IPS DF 4.7 (cell line): ENCODE data around the gene HOMER1.

Experiments used
- DNase-seq: peaks from one replicate; pipeline ENCODE4 v3.0.0-alpha.2; 2013; ENCODE audit warnings: low spot score; ENCODE audit errors: extremely low read depth

The HOMER1 gene

GRCh38 chr5:79490323-79490936, 23.5 kb downstream of the HOMER1 start:
- no peak for DNase-seq

DNA sequence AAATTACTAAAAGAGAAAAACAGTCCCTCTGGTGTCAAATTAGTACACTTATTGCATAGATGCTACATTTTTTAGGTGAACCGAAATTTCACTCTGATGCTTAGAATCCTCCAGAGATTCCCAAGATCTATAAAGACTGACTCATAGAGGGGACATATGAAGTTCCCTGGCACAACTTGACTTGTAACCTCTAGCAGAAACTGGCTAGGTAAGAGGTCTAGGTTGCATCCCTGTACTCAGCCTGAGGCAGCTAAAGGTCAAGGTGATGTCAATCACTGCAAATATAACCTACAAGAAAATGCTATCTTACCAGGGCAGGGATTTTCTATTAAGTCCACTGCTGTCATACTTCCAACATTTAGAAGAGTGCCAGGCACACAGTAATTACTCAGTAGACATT, 24.2 kb downstream of the HOMER1 start:
- DNase-seq = no peak

GRCh38 chr5:79488775-79489174, 25.2 kb downstream of the HOMER1 start:
- no peak for DNase-seq

DNA sequence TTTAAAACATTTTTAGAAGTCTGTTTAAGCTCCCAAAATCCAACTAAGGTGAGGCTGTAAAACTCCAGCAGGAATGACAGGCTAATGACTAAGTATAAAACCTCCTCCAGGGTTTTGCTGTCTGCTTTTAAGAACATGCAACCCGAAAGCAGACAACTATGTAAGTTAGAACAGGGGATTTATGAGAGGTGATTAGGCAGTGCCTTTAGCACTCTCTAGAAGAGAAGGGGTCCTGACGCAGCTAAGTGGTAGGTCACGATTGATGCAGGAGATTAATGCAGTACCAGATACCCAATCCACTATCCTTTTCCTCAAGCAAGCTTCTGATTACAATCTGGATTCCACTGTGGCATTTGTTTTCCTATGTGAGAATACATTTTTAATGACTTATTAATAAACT, 25.9 kb downstream of the HOMER1 start:
- DNase-seq = no peak

- DNase-seq = no peak
Observed at GRCh38 chr5:79487251-79487650, 26.7 kb downstream of the HOMER1 start.

GRCh38 chr5:79486116-79486515, 27.8 kb downstream of the HOMER1 start:
- DNase-seq = no peak

DNA sequence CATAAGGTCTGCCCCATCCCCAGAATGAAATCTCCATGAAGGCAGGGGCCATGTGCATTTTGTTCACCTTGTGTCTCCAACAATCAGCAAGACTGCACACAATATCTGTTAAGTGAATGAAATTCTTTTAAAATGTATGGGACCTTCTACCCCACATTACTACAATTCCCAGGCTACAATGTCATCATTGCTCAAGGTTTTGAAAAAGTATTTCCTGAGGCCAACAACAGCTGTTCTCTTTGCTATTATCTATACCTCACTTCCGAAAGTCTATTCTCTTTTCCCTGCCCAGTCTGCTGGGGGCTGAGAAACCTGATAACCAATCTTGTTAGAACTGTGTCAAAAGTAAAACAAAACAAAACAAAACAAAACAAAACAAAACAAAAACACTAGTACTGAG, 29.2 kb downstream of the HOMER1 start:
- DNase-seq = no peak

DNA sequence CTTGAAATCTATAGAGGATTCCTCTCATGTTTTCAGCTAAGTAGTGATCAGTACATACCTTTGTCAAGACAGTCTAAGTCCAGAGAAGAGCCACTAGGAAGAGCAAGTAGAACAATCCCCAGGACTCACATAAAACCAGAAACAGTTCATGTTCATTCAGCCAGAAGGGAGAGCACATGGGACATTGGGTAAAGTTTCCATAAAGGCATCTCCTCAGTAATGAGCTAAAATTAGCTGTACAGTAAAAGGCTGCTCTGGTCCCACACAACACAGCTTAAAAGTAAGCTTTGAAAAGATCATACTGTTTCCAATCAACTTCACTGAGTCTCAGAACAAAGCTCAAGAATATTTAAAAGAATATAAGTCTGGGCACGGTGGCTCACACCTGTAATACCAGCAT, 32.4 kb downstream of the HOMER1 start:
- DNase-seq = no peak

DNA sequence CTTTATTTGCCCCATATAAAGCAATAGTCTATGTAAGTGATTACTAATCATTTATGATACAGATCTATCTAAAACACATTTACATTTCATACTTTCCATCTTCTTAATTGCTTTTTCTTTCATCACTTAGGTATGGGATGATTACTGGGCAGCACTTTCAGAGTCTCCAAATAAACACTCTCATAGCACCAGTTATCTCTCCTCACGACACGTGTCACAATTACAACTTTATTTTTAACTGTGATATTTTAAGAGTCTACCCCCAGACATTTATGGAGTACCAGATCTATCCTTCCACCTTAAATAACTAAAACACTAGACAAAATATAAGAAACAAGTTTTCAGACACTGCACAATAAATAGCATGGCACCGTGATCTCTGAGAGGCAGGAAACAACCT, 32.9 kb downstream of the HOMER1 start:
- DNase-seq = no peak

- DNase-seq = no peak
Observed at GRCh38 chr5:79475152-79475466, 38.8 kb downstream of the HOMER1 start.

- no peak for DNase-seq
Observed at GRCh38 chr5:79474367-79475151, 39.4 kb downstream of the HOMER1 start.

- DNase-seq = no peak
Observed at GRCh38 chr5:79471556-79471955, 42.4 kb downstream of the HOMER1 start.

GRCh38 chr5:79464695-79465332, 49.1 kb downstream of the HOMER1 start:
- DNase-seq = no peak

GRCh38 chr5:79464278-79464677, 49.7 kb downstream of the HOMER1 start:
- DNase-seq = no peak

GRCh38 chr5:79459626-79460025, 54.3 kb downstream of the HOMER1 start:
- DNase-seq = no peak

DNA sequence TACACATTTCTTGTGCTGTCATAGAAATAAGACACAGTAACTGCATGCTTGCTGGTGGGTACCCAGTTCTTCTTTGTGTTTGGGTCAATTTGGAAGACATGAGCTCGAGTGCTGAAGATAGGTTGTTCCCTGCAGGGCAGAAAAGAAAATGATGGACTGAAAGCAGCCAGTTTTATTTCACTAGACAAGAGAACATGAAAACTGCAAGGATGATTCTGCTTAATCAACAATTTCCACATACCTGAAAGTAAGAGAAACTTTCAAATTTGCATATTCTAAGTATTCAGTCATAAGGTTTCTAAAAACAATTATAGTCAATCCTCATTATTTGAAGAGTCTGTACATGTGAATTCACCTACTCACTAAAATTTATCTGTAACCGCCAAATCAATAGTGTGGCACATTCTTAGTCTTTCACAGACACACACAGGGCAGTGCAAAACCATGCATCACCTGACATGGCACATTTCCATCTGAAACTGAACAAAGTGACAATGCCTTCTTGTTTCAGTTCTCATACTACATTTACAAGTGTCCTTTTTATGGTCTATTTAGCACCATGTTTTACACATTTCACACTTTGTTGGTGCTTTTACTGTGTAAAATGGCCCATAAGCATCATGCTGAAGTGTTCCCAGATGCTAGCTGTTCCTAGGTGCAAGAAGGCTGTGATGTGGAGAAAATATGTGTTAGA, 56.9 kb downstream of the HOMER1 start:
- no peak for DNase-seq

DNA sequence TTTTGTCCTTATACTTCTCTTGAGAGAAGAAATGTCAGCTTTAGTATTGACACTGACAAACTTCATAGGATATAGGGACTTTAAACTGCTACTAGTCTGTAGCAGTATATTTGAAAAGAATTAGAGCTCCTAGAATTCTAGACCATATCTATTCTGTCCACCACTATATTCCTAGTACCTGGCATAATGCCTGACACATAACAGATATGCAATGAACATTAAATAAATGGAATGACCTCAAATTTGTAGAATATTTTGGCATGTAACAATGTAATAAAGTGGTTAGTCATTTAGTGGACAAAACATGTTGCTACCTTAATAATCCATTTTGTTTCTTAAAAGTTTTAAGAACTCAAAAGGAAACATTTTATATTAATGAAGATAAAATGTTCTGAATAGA, 57.5 kb downstream of the HOMER1 start:
- no peak for DNase-seq

- DNase-seq = no peak
Observed at GRCh38 chr5:79454043-79454442, 59.9 kb downstream of the HOMER1 start.

- DNase-seq = no peak
Observed at GRCh38 chr5:79448336-79448735, 65.6 kb downstream of the HOMER1 start.

DNA sequence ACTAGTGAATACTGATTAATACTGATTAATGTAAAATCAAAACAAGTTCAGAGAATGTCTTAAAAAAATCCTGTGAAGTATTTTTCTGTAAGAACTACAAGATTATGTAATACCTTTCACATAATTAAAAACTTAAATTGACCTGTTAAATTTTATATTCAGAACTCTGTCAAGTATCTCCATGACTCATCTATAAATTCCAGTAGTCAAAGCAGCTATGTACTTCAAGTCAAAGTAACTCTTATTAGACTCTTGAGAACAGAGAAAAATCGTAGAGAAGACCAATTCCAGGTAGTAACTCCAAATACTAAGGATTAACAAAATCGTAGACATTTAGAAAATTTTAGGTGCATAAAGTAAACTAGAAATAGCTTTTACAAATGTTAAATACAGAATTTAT, 77.1 kb downstream of the HOMER1 start:
- no peak for DNase-seq

DNA sequence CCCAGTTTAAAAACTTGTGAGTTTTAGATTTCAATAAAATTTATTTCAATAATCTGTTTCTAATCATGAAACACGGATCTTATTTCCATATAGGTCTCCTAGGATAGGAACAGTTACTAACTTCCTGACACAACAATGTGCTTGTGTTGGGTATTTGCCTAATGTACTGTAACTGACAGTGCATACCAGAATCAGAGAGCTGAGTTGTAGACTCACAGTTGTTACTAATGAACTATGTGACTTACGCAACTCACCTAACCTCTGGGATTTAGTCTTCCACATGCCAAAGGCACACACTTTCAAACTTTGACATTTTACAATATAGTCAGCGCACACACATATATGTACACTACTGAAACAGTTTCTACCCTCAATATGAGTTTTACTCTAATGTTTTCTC, 77.7 kb downstream of the HOMER1 start:
- no peak for DNase-seq

- DNase-seq = no peak
Observed at GRCh38 chr5:79430196-79430595, 83.7 kb downstream of the HOMER1 start.
